GM12875 (cell line): ENCODE results near the gene TRAPPC11.
A peak's percentile ranks its signal among the peaks of the same experiment; 100 is the strongest.

Experiments used
- H3K4me3 ChIP-seq: one replicate; pipeline ENCODE4 v1.5.1; 2011; ENCODE audit warnings: low read depth, low read length, control low read depth
- CTCF ChIP-seq: IDR thresholded peaks from 2 replicates; pipeline ENCODE4 v1.5.1; 2011; ENCODE audit warnings: low read depth, mild to moderate bottlenecking, control low read depth, inconsistent platforms, low read length, moderate library complexity, borderline replicate concordance; ENCODE audit not compliant: insufficient read depth

Gene TRAPPC11

GRCh38 chr4:183659872-183660242 lies 764 bp downstream of the TRAPPC11 start:
- peak overlapping the region; percentile 82 for H3K4me3 ChIP-seq

GRCh38 chr4:183666088-183666487 lies 7.0 kb downstream of the TRAPPC11 start:
- no peak for TF ChIP-seq CTCF

More at GRCh38 chr4:183659872-183660242, 764 bp downstream of the TRAPPC11 start:
- no peak for TF ChIP-seq CTCF

GRCh38 chr4:183670251-183670650 lies 11.2 kb downstream of the TRAPPC11 start:
- TF ChIP-seq CTCF: no peak
- no peak overlapping the region for H3K4me3 ChIP-seq

More at GRCh38 chr4:183666088-183666487, 7.0 kb downstream of the TRAPPC11 start:
- H3K4me3 ChIP-seq: no peak overlapping the region

GRCh38 chr4:183670960-183671555 lies 12.0 kb downstream of the TRAPPC11 start:
- H3K4me3 ChIP-seq: no peak overlapping the region
- no peak for TF ChIP-seq CTCF

GRCh38 chr4:183674153-183674552 lies 15.1 kb downstream of the TRAPPC11 start:
- TF ChIP-seq CTCF: no peak
- H3K4me3 ChIP-seq: no peak overlapping the region

- TF ChIP-seq CTCF: no peak
- H3K4me3 ChIP-seq: no peak overlapping the region
These were observed 16.5 kb downstream of the TRAPPC11 start for GRCh38 chr4:183675625-183676024.

- no peak overlapping the region for H3K4me3 ChIP-seq
- TF ChIP-seq CTCF: no peak
These were observed 22.0 kb downstream of the TRAPPC11 start for GRCh38 chr4:183681119-183681518.
